H9 (cell line): Measurements from ENCODE around the gene TAOK3. TPM values are rescaled to one million over a fixed set of nuclear protein-coding genes. Genes with fewer than 3 reads are reported as not detected.
"Not testable (repeated sequence)": the region's sequence is repeated elsewhere in the genome, so short reads cannot be mapped to it uniquely, and the experiment has no call there.

Source experiments
- DNase-seq: peaks from one replicate; pipeline ENCODE4 v3.0.0-alpha.2; 2017
- H2AFZ ChIP-seq: one replicate; pipeline ENCODE4 v1.6.1; 2013; ENCODE audit warnings: mild to moderate bottlenecking, low read length, control low read depth, moderate library complexity
- H2AK5ac ChIP-seq: 2 replicates; pipeline ENCODE4 v1.6.1; 2013; ENCODE audit warnings: low read length, control low read depth, mixed read lengths; ENCODE audit not compliant: insufficient read length
- H2BK120ac ChIP-seq: one replicate; pipeline ENCODE4 v1.6.1; 2013; ENCODE audit warnings: low read depth, mild to moderate bottlenecking, low read length, control low read depth, inconsistent platforms; ENCODE audit not compliant: poor library complexity, severe bottlenecking
- H2BK12ac ChIP-seq: 2 replicates; pipeline ENCODE4 v1.6.1; 2013; ENCODE audit warnings: low read length, control low read depth, mixed read lengths, low read depth; ENCODE audit not compliant: insufficient read length
- H2BK15ac ChIP-seq: 2 replicates; pipeline ENCODE4 v1.6.1; 2013; ENCODE audit warnings: low read depth, low read length, control low read depth
- H2BK20ac ChIP-seq: one replicate; pipeline ENCODE4 v1.6.1; 2013; ENCODE audit warnings: low read depth, mild to moderate bottlenecking, low read length, control low read depth, inconsistent platforms; ENCODE audit not compliant: poor library complexity, severe bottlenecking
- H2BK5ac ChIP-seq: 2 replicates; pipeline ENCODE4 v1.6.1; 2013; ENCODE audit warnings: low read length, control low read depth, mixed read lengths; ENCODE audit not compliant: insufficient read length
- H3K14ac ChIP-seq: 2 replicates; pipeline ENCODE4 v1.6.1; 2013; ENCODE audit warnings: low read length, control low read depth; ENCODE audit not compliant: insufficient read depth
- H3K18ac ChIP-seq: 2 replicates; pipeline ENCODE4 v1.6.1; 2013; ENCODE audit warnings: low read depth, mild to moderate bottlenecking, mixed read lengths, low read length, control low read depth; ENCODE audit not compliant: insufficient read length
- H3K23ac ChIP-seq: 2 replicates; pipeline ENCODE4 v1.6.1; 2013; ENCODE audit warnings: low read length, control low read depth, mixed read lengths, low read depth; ENCODE audit not compliant: insufficient read length
- H3K23me2 ChIP-seq: 2 replicates; pipeline ENCODE4 v1.6.1; 2013; ENCODE audit warnings: low read depth, mild to moderate bottlenecking, mixed read lengths, low read length, control low read depth; ENCODE audit not compliant: insufficient read length, poor library complexity, severe bottlenecking
- H3K27ac ChIP-seq: 2 replicates; pipeline ENCODE4 v1.5.1; 2013; ENCODE audit warnings: low read length, control low read depth, mixed read lengths, low read depth; ENCODE audit not compliant: insufficient read length
- H3K27me3 ChIP-seq: 2 replicates; pipeline ENCODE4 v1.6.1; 2013; ENCODE audit warnings: low read length, control low read depth, inconsistent platforms; ENCODE audit not compliant: insufficient read depth
- H3K4ac ChIP-seq: 2 replicates; pipeline ENCODE4 v1.6.1; 2013; ENCODE audit warnings: low read depth, mild to moderate bottlenecking, control low read depth, inconsistent platforms, low read length, moderate library complexity
- H3K4me1 ChIP-seq: 2 replicates; pipeline ENCODE4 v1.6.1; 2013; ENCODE audit warnings: low read length, control low read depth, inconsistent platforms; ENCODE audit not compliant: insufficient read depth
- H3K4me2 ChIP-seq: 2 replicates; pipeline ENCODE4 v1.6.1; 2013; ENCODE audit warnings: low read length, control low read depth, mixed read lengths; ENCODE audit not compliant: insufficient read length, insufficient read depth
- H3K56ac ChIP-seq: 2 replicates; pipeline ENCODE4 v1.6.1; 2013; ENCODE audit warnings: low read depth, mild to moderate bottlenecking, mixed read lengths, low read length, control low read depth; ENCODE audit not compliant: insufficient read length
- H3K79me1 ChIP-seq: 2 replicates; pipeline ENCODE4 v1.6.1; 2013; ENCODE audit warnings: low read depth, mild to moderate bottlenecking, moderate library complexity, low read length, control low read depth, inconsistent platforms; ENCODE audit not compliant: insufficient read depth, poor library complexity, severe bottlenecking
- H3K79me2 ChIP-seq: 2 replicates; pipeline ENCODE4 v1.6.1; 2013; ENCODE audit warnings: low read length, control low read depth, inconsistent platforms; ENCODE audit not compliant: insufficient read depth
- H3K9ac ChIP-seq: 2 replicates; pipeline ENCODE4 v1.6.1; 2013; ENCODE audit warnings: low read length, control low read depth, mixed read lengths; ENCODE audit not compliant: insufficient read length; ENCODE audit errors: extremely low read depth
- H3K9me3 ChIP-seq: one replicate; pipeline ENCODE4 v1.6.1; 2013; ENCODE audit warnings: low read depth, low read length, inconsistent platforms; ENCODE audit not compliant: control insufficient read depth
- H3T11ph ChIP-seq: one replicate; pipeline ENCODE4 v1.6.1; 2013; ENCODE audit warnings: mild to moderate bottlenecking, low read length, control low read depth, inconsistent platforms
- H4K20me1 ChIP-seq: one replicate; pipeline ENCODE4 v1.6.1; 2013; ENCODE audit not compliant: control insufficient read depth, insufficient read length, insufficient read depth
- H4K5ac ChIP-seq: 2 replicates; pipeline ENCODE4 v1.6.1; 2013; ENCODE audit warnings: low read depth, mild to moderate bottlenecking, mixed read lengths, low read length, control low read depth; ENCODE audit not compliant: insufficient read length
- H4K8ac ChIP-seq: replicated peaks from 2 replicates; pipeline ENCODE4 v1.6.1; 2013; ENCODE audit warnings: low read length, control low read depth, mixed read lengths, low read depth; ENCODE audit not compliant: insufficient read length
- H4K91ac ChIP-seq: 2 replicates; pipeline ENCODE4 v1.6.1; 2013; ENCODE audit warnings: low read depth, mild to moderate bottlenecking, moderate library complexity, mixed read lengths, low read length, control low read depth; ENCODE audit not compliant: insufficient read length
- H3K27ac Mint-ChIP-seq, 3 experiments: 2 replicates in 2 of 3; 3 replicates in 1 of 3; pipeline ENCODE4 v1.8.0; 2020 to 2021; ENCODE audit warnings: mixed read lengths in 3 of 3, mild to moderate bottlenecking in 1 of 3, moderate library complexity in 1 of 3
- H3K27me3 Mint-ChIP-seq: 2 replicates; pipeline ENCODE4 v1.8.0; 2021; ENCODE audit warnings: low read depth, mild to moderate bottlenecking, moderate library complexity, mixed read lengths
- H3K36me3 Mint-ChIP-seq, 3 experiments: 2 replicates in 2 of 3; 3 replicates in 1 of 3; pipeline ENCODE4 v1.8.0; 2020 to 2021; ENCODE audit warnings: low read depth in 3 of 3, mixed read lengths in 3 of 3; ENCODE audit not compliant: insufficient read depth in 1 of 3
- H3K4me1 Mint-ChIP-seq, 2 experiments: 2 replicates each; pipeline ENCODE4 v1.8.0; 2020; ENCODE audit warnings: mixed read lengths in 2 of 2
- H3K4me3 Mint-ChIP-seq, 2 experiments: 2 replicates in 1 of 2; 3 replicates in 1 of 2; pipeline ENCODE4 v1.8.0; 2020 to 2021; ENCODE audit warnings: mild to moderate bottlenecking in 2 of 2, mixed read lengths in 2 of 2, moderate library complexity in 1 of 2
- H3K9me3 Mint-ChIP-seq, 2 experiments: 2 replicates in 1 of 2; 3 replicates in 1 of 2; pipeline ENCODE4 v1.8.0; 2020; ENCODE audit warnings: mild to moderate bottlenecking in 2 of 2, mixed read lengths in 2 of 2, moderate library complexity in 1 of 2
- CTCF ChIP-seq: fragments of 200-600 bp; sonication (generic); conservative IDR thresholded peaks from 3 replicates; pipeline ENCODE4 v1.8.0; 2021; ENCODE audit warnings: antibody characterized with exemption, mild to moderate bottlenecking
- WGBS: extraction: QIAGEN DNeasy Blood & Tissue Kit; methylation state at CpG from one replicate; pipeline ENCODE4 v1.1.7; 2013; ENCODE audit warnings: missing lambda C conversion rate, low lambda C conversion rate, mixed read lengths; ENCODE audit not compliant: insufficient read length; ENCODE audit errors: extremely low coverage; 5-methylcytosine and 5-hydroxymethylcytosine counted together
- total RNA-seq: library from RNA; stranded (reverse); gene quantifications from 2 replicates; pipeline ENCODE4 v1.2.1, GENCODE V29; 2021

Gene TAOK3
- total RNA-seq, 1 experiment from 2014 or later: 5.2 TPM

GRCh38 chr12:118409834-118410233 is 37.1 kb upstream of the TAOK3 start:
- Histone ChIP-seq H4K5ac (no peak overlapping the region), H3K4ac (no peak overlapping the region), H3K4me2 (no peak overlapping the region), H3K23ac (no peak overlapping the region), H4K91ac (no peak overlapping the region), H3K9me3 (no peaks in the 10 kb centered on the region), H3K14ac (no peak overlapping the region), H3K79me1 (no peaks in the 10 kb centered on the region), H3T11ph (no peak overlapping the region), H3K27me3 (no peaks in the 10 kb centered on the region), H3K9ac (no peak overlapping the region), H2BK5ac (no peak overlapping the region), H2AK5ac (no peak overlapping the region), H2AFZ (no peak overlapping the region), H4K8ac (no peak overlapping the region), H3K18ac (no peak overlapping the region), H4K20me1 (no peaks in the 10 kb centered on the region), H3K56ac (no peak overlapping the region), H2BK20ac (no peak overlapping the region), H3K27ac (no peak overlapping the region), H3K79me2 (no peaks in the 10 kb centered on the region), H3K23me2 (no peaks in the 10 kb centered on the region), H2BK15ac (no peak overlapping the region), H2BK120ac (no peak overlapping the region), H3K4me1 (no peaks in the 10 kb centered on the region), H2BK12ac (no peak overlapping the region)
- no peaks in the 10 kb centered on the region for H3K27me3 Mint-ChIP-seq
- no CpG with 5 or more reads among the region's 2 CpGs for WGBS
- TF ChIP-seq CTCF: no peak
- peaks cover 52 to 79% (median 78%) of the 10 kb centered on the region in 3 experiments; a peak in 6 of 7 replicates for H3K36me3 Mint-ChIP-seq
- H3K27ac Mint-ChIP-seq: no peak overlapping the region
- no peaks in the 10 kb centered on the region for H3K4me1 Mint-ChIP-seq
- DNase-seq: no peak
- H3K4me3 Mint-ChIP-seq: no peak overlapping the region
- H3K9me3 Mint-ChIP-seq: no peaks in the 10 kb centered on the region

GRCh38 chr12:118408241-118408640 is 35.5 kb upstream of the TAOK3 start:
- H3K27me3 Mint-ChIP-seq, H3K27ac Mint-ChIP-seq, H3K56ac ChIP-seq, H4K8ac ChIP-seq, H3K4ac ChIP-seq, H2BK5ac ChIP-seq, H2BK120ac ChIP-seq, H4K5ac ChIP-seq, H4K91ac ChIP-seq, H2AK5ac ChIP-seq, H2AFZ ChIP-seq, H3K79me2 ChIP-seq, H3K27me3 ChIP-seq, H3K18ac ChIP-seq, H3K4me1 Mint-ChIP-seq, H3K9me3 Mint-ChIP-seq, H3K4me3 Mint-ChIP-seq, H2BK12ac ChIP-seq, DNase-seq, H2BK15ac ChIP-seq, H3T11ph ChIP-seq, H3K23me2 ChIP-seq, H3K27ac ChIP-seq, H2BK20ac ChIP-seq, H3K9me3 ChIP-seq, H3K23ac ChIP-seq, H3K9ac ChIP-seq, H3K79me1 ChIP-seq, H3K4me2 ChIP-seq, H3K14ac ChIP-seq, H4K20me1 ChIP-seq, H3K4me1 ChIP-seq: not testable (repeated sequence)
- peaks cover 46 to 71% (median 69%) of the 10 kb centered on the region in 3 experiments; a peak in 6 of 7 replicates for H3K36me3 Mint-ChIP-seq
- no CpG with 5 or more reads among the region's 8 CpGs for WGBS
